Naive thymus-derived CD4-positive, alpha-beta T cell (primary cell): ENCODE measurements around the gene EMILIN1. TPM values are rescaled to one million over a fixed set of nuclear protein-coding genes. Genes with fewer than 3 reads are reported as not detected.
"Not testable (repeated sequence)": the region's sequence is repeated elsewhere in the genome, so short reads cannot be mapped to it uniquely, and the experiment has no call there.

ENCODE experiments used
- ATAC-seq: fragments of 150-1000 bp; cut with Tn5 transposase; 2 replicates; pipeline ENCODE4 v1.10.0; 2021; ENCODE audit warnings: mild to moderate bottlenecking, moderate library complexity
- CTCF ChIA-PET: fragments of 350-600 bp; sonication (Branson Sonifier 250); formaldehyde crosslinking; loops from one replicate; lab custom pipeline; 2021; ENCODE audit warnings: antibody characterized with exemption; lab: Charles Lee
- POLR2A ChIA-PET: fragments of 350-600 bp; sonication (Branson Sonifier 250); formaldehyde crosslinking; loops from one replicate; lab custom pipeline; 2021; ENCODE audit warnings: antibody characterized with exemption, inconsistent platforms; lab: Charles Lee
- DNase-seq, 9 donors: peaks; one replicate each; pipeline versions ENCODE4 v3.0.0 to v3.0.0-alpha.2; 2020 to 2022; ENCODE audit warnings: mixed read lengths in 1 of 9
- H3K27ac ChIP-seq: one replicate; pipeline ENCODE4 v1.7.0; 2013; ENCODE audit warnings: mild to moderate bottlenecking, low read depth, low read length, moderate library complexity
- H3K27me3 ChIP-seq, 2 donors: one replicate each; pipeline ENCODE4 v1.7.0; 2013; ENCODE audit warnings: low read length in 2 of 2, mild to moderate bottlenecking in 2 of 2, moderate library complexity in 2 of 2; ENCODE audit not compliant: control insufficient read depth in 2 of 2, insufficient read depth in 2 of 2
- H3K36me3 ChIP-seq, 3 experiments: 1 replicate in 2 of 3; 2 replicates in 1 of 3; pipeline ENCODE4 v1.7.0; 2013; ENCODE audit warnings: low read length in 3 of 3, mild to moderate bottlenecking in 3 of 3, moderate library complexity in 1 of 3; ENCODE audit not compliant: insufficient read depth in 3 of 3, control insufficient read depth in 2 of 3
- H3K4me1 ChIP-seq, 2 donors: one replicate each; pipeline ENCODE4 v1.7.0; 2013; ENCODE audit warnings: low read length in 2 of 2, mild to moderate bottlenecking in 2 of 2, moderate library complexity in 1 of 2; ENCODE audit not compliant: control insufficient read depth in 2 of 2, insufficient read depth in 2 of 2
- H3K4me3 ChIP-seq: 2 replicates; pipeline ENCODE4 v1.7.0; 2013; ENCODE audit warnings: mild to moderate bottlenecking, low read length
- H3K9me3 ChIP-seq, 3 experiments: 1 replicate in 2 of 3; 2 replicates in 1 of 3; pipeline ENCODE4 v1.7.0; 2013; ENCODE audit warnings: low read length in 3 of 3; ENCODE audit not compliant: control insufficient read depth in 2 of 3
- H3K27ac Mint-ChIP-seq, 9 donors: one replicate each; pipeline ENCODE4 v1.8.0; 2020 to 2022; ENCODE audit warnings: mixed read lengths in 9 of 9, mild to moderate bottlenecking in 8 of 9, moderate library complexity in 5 of 9, inconsistent platforms in 2 of 9
- H3K27me3 Mint-ChIP-seq, 5 donors: one replicate each; pipeline ENCODE4 v1.8.0; 2021 to 2022; ENCODE audit warnings: mixed read lengths in 5 of 5, mild to moderate bottlenecking in 1 of 5
- H3K36me3 Mint-ChIP-seq, 5 donors: one replicate each; pipeline ENCODE4 v1.8.0; 2020 to 2022; ENCODE audit warnings: mixed read lengths in 5 of 5, mild to moderate bottlenecking in 3 of 5, inconsistent platforms in 1 of 5
- H3K4me1 Mint-ChIP-seq, 7 donors: one replicate each; pipeline ENCODE4 v1.8.0; 2020 to 2022; ENCODE audit warnings: mixed read lengths in 7 of 7, mild to moderate bottlenecking in 3 of 7, inconsistent platforms in 1 of 7
- H3K4me3 Mint-ChIP-seq, 10 donors: one replicate each; pipeline ENCODE4 v1.8.0; 2020 to 2022; ENCODE audit warnings: mild to moderate bottlenecking in 10 of 10, mixed read lengths in 10 of 10, moderate library complexity in 6 of 10, inconsistent platforms in 2 of 10
- H3K9me3 Mint-ChIP-seq, 11 donors: one replicate each; pipeline ENCODE4 v1.8.0; 2020 to 2022; ENCODE audit warnings: mixed read lengths in 11 of 11, mild to moderate bottlenecking in 4 of 11, inconsistent platforms in 1 of 11, moderate library complexity in 1 of 11
- intact Hi-C, 2 donors: fragments of 100-400 bp; cut with micrococcal nuclease; formaldehyde crosslinking; loops; one replicate each; pipeline ENCODE4 v1.15.1; 2023
- polyA plus RNA-seq, 2 donors: library from polyadenylated mRNA; unstranded; fragments of 300-500 nt; fragmentation: Illumina TruSeq; gene quantifications; one replicate each; pipeline ENCODE4 v1.2.3, GENCODE V29; 2021
- total RNA-seq, 6 experiments: library from RNA in 5 of 6; stranded (reverse) in 5 of 6; gene quantifications; 1 replicate in 5 of 6; 2 replicates in 1 of 6; pipeline ENCODE4 v1.2.3 and lab custom pipeline; 2021 to 2026

The EMILIN1 gene
- total and polyA plus RNA-seq, 7 experiments from 2014 or later: 0.35 to 1.4 (median 0.73) TPM

- POLR2A ChIA-PET: no interaction called here
- H3K9me3 ChIP-seq: no peaks in the 10 kb centered on the region
- peak within 1 kb of the TSS; percentile 61 to 89 (median 80) for H3K4me3 Mint-ChIP-seq
- H3K9me3 Mint-ChIP-seq: peaks cover 0 to 3% (median 0%) of the 10 kb centered on the region in 11 donors
- peak within 1 kb of the TSS; percentile 44 for H3K4me3 ChIP-seq
- H3K27ac Mint-ChIP-seq: peak within 1 kb of the TSS in 2 of 9 donors; percentile 36 to 68
- H3K4me1 Mint-ChIP-seq: peaks cover 10 to 26% (median 20%) of the 10 kb centered on the region in 7 donors
- intact Hi-C loops: no loop called here
- H3K27me3 ChIP-seq: peaks cover 0 to 3% of the 10 kb centered on the region in 2 donors
- H3K36me3 Mint-ChIP-seq: peaks cover 0 to 4% (median 0%) of the 10 kb centered on the region in 5 donors
- CTCF ChIA-PET: no interaction called here
- DNase-seq (peak in 1 of 9 donors; percentile 44), ATAC-seq (no peak)
- no peak within 1 kb of the TSS for H3K27ac ChIP-seq
- H3K27me3 Mint-ChIP-seq: peaks cover 12 to 58% (median 23%) of the 10 kb centered on the region in 5 donors
- H3K36me3 ChIP-seq: no peaks in the 10 kb centered on the region
- peaks cover 7 to 10% of the 10 kb centered on the region in 2 donors for H3K4me1 ChIP-seq
Measured at GRCh38 chr2:27118525-27119329, 40.3 kb downstream of the EMILIN1 start, which contains the start of gene CGREF1. CGREF1 (minus strand) TSS chr2:27119128; CDS start chr2:27104366, 14,762 bp downstream.

GRCh38 chr2:27119330-27119670 is 40.9 kb downstream of the EMILIN1 start:
- H3K4me3 ChIP-seq: peak overlapping the region; percentile 44
- intact Hi-C loops, H3K36me3 ChIP-seq, ATAC-seq, H3K27me3 ChIP-seq, H3K9me3 Mint-ChIP-seq, CTCF ChIA-PET, DNase-seq, H3K27ac ChIP-seq, POLR2A ChIA-PET, H3K36me3 Mint-ChIP-seq, H3K9me3 ChIP-seq: not testable (repeated sequence)
- Mint-ChIP-seq H3K4me3 (peak overlapping the region; percentile 61 to 89 (median 80)), H3K4me1 (peaks cover 10 to 30% (median 20%) of the 10 kb centered on the region in 7 donors), H3K27me3 (peaks cover 12 to 58% (median 23%) of the 10 kb centered on the region in 5 donors), H3K27ac (peak overlapping the region in 2 of 9 donors; percentile 36 to 68)
- H3K4me1 ChIP-seq: peaks cover 10 to 11% of the 10 kb centered on the region in 2 donors

- intact Hi-C loops: loop anchor here in 1 of 2 donors (2.0 kb wide), 1 partner anchor 71 kb away; the partner anchor contains the start of gene AGBL5
- CTCF ChIA-PET: no interaction called here
- Histone ChIP-seq H3K4me3 (no peak overlapping the region), H3K9me3 (no peaks in the 10 kb centered on the region), H3K4me1 (peaks cover 10 to 11% of the 10 kb centered on the region in 2 donors), H3K27me3 (peaks cover 0 to 3% of the 10 kb centered on the region in 2 donors), H3K36me3 (no peaks in the 10 kb centered on the region), H3K27ac (no peak overlapping the region)
- POLR2A ChIA-PET: no interaction called here
- no peak for ATAC-seq
- Mint-ChIP-seq H3K4me1 (peaks cover 10 to 30% (median 20%) of the 10 kb centered on the region in 7 donors), H3K27me3 (peaks cover 12 to 56% (median 19%) of the 10 kb centered on the region in 5 donors), H3K9me3 (peaks cover 0 to 3% (median 0%) of the 10 kb centered on the region in 11 donors), H3K36me3 (peaks cover 0 to 4% (median 0%) of the 10 kb centered on the region in 5 donors), H3K27ac (peak overlapping the region in 1 of 9 donors; percentile 87), H3K4me3 (peak overlapping the region in 6 of 10 donors; percentile 0 to 83 (median 22))
- DNase-seq: no peak
Measured at GRCh38 chr2:27121906-27122305, 43.5 kb downstream of the EMILIN1 start.

- H3K27me3 ChIP-seq: peaks cover 0 to 3% of the 10 kb centered on the region in 2 donors
- Mint-ChIP-seq H3K4me1 (peaks cover 10 to 30% (median 20%) of the 10 kb centered on the region in 7 donors), H3K27ac (peak overlapping the region in 8 of 9 donors; percentile 48 to 89 (median 84)), H3K36me3 (peaks cover 0 to 4% (median 0%) of the 10 kb centered on the region in 5 donors), H3K9me3 (peaks cover 0 to 3% (median 0%) of the 10 kb centered on the region in 11 donors), H3K27me3 (peaks cover 12 to 48% (median 18%) of the 10 kb centered on the region in 5 donors), H3K4me3 (peak overlapping the region; percentile 83 to 95 (median 92))
- peaks cover 10 to 11% of the 10 kb centered on the region in 2 donors for H3K4me1 ChIP-seq
- no peaks in the 10 kb centered on the region for H3K36me3 ChIP-seq
- no peak for ATAC-seq
- H3K4me3 ChIP-seq: peak overlapping the region; percentile 59
- H3K9me3 ChIP-seq: no peaks in the 10 kb centered on the region
- no peak for DNase-seq
- POLR2A ChIA-PET: interaction anchor here (0.6 to 3.9 kb wide), 7 partner anchors 11 to 51 kb away, joined by 3 to 49 read pairs (median 6); partner anchors contain the start of genes KHK, OST4, PREB and PRR30
- intact Hi-C loops: loop anchor here (1.0 to 2.0 kb wide), 4 partner anchors 12 to 541 kb away; partner anchors contain the start of genes PREB (in 2 of the 2), AGBL5 (in 1 of the 2), KHK (in 1 of the 2) and SLC4A1AP (in 1 of the 2)
- CTCF ChIA-PET: interaction anchor here (1.1 to 1.4 kb wide), 3 partner anchors 8 to 72 kb away, joined by 3 to 4 read pairs (median 3); partner anchors contain the start of gene AGBL5
- no peak overlapping the region for H3K27ac ChIP-seq
Measured at GRCh38 chr2:27122791-27123190, 44.4 kb downstream of the EMILIN1 start.

GRCh38 chr2:27123302-27124150 is 45.1 kb downstream of the EMILIN1 start, which contains the start of gene ABHD1:
ABHD1 (plus strand) TSS chr2:27123815; CDS start chr2:27123949, 134 bp downstream.
- Histone ChIP-seq H3K4me3 (peak within 1 kb of the TSS; percentile 59), H3K4me1 (peaks cover 5 to 11% of the 10 kb centered on the region in 2 donors), H3K27ac (peak within 1 kb of the TSS; percentile 61), H3K36me3 (no peaks in the 10 kb centered on the region), H3K9me3 (no peaks in the 10 kb centered on the region), H3K27me3 (peaks cover 0 to 3% of the 10 kb centered on the region in 2 donors)
- peak within 1 kb of the TSS; percentile 78 to 89 (median 86) for H3K27ac Mint-ChIP-seq
- peaks cover 0 to 4% (median 0%) of the 10 kb centered on the region in 5 donors for H3K36me3 Mint-ChIP-seq
- peaks cover 11 to 41% (median 14%) of the 10 kb centered on the region in 5 donors for H3K27me3 Mint-ChIP-seq
- peak; percentile 84 for ATAC-seq
- intact Hi-C loops: loop anchor here (1.0 to 2.0 kb wide), 4 partner anchors 11 to 540 kb away; partner anchors contain the start of genes PREB (in 2 of the 2), AGBL5 (in 1 of the 2), KHK (in 1 of the 2) and SLC4A1AP (in 1 of the 2)
- ChIA-PET CTCF (interaction anchor here (1.0 to 1.4 kb wide), 4 partner anchors 9 to 164 kb away, joined by 3 to 4 read pairs (median 3); partner anchors contain the start of gene AGBL5), POLR2A (interaction anchor here (0.5 to 3.9 kb wide), 12 partner anchors 10 to 782 kb away, joined by 3 to 49 read pairs (median 3); partner anchors contain the start of genes ATRAID, KHK, OST4 and PREB)
- peak; percentile 37 to 79 (median 51) for DNase-seq
- H3K4me3 Mint-ChIP-seq: peak within 1 kb of the TSS; percentile 83 to 95 (median 92)
- peaks cover 0 to 3% (median 0%) of the 10 kb centered on the region in 11 donors for H3K9me3 Mint-ChIP-seq
- peaks cover 10 to 30% (median 20%) of the 10 kb centered on the region in 7 donors for H3K4me1 Mint-ChIP-seq
